ENCODE data around the gene PSMA1.

The PSMA1 gene

DNA sequence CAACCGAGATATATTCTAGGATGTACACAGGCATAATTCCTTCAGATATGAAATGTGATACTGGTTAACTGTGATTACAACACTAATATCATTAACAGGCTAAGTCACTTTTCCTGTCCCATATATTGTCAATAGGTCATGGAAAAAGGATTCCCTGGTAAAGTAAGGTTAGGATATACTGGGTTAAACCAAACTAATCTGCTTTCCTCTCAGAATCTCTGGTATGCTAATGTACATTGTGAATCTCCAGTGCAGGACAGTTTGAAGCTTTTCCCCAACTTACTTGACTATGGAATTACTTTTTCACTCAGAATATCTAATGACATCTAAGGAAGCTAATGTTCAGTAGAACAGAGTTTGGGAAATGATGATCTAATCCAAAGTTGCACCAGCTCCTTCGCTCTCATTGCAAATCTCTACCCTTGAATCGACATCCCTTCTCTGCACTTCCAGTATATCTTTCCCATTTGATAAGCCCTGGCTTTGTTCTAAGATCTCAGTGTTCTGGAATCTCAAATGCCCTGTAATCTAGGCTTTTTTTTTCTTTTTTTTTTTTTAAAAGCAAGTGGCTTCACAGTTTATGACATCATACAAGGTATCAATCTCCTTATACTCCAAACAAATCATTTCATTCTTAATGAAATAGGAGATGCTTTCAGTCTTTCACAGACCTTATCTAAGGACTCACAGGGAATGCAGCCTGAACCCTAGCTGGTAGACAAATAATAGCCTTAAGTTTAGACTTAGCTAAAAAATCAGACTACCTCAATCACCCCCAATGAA lies 64.3 kb downstream of the PSMA1 start:
- Histone ChIP-seq H3K79me2 (ENCODE audit: low read length) (no peaks in the 10 kb centered on the region), H3F3A (ENCODE audit: insufficient read depth, low read length) (peaks cover 3% of the 10 kb centered on the region), H3K36me3 (replicated peaks; ENCODE audit: insufficient read depth, low read length) (peaks cover 13% of the 10 kb centered on the region; the same call in 1 of the 2 replicates), H3K9me3 (replicated peaks; ENCODE audit: insufficient read depth, low read length) (no peaks in the 10 kb centered on the region), H4K20me1 (ENCODE audit: insufficient read depth, low read length) (no peaks in the 10 kb centered on the region), H3K9ac (ENCODE audit: low read length) (no peak overlapping the region), H3K27ac (ENCODE audit: low read length) (no peak overlapping the region), H3K27me3 (replicated peaks; ENCODE audit: insufficient read depth, low read length) (no peaks in the 10 kb centered on the region), H3K4me3 (ENCODE audit: low read length) (no peak overlapping the region), H3K9me2 (replicated peaks; ENCODE audit: insufficient read depth, low read length) (no peaks in the 10 kb centered on the region), H3K4me1 (ENCODE audit: low read length) (no peaks in the 10 kb centered on the region), H3K4me2 (ENCODE audit: low read depth, low read length) (no peak overlapping the region), H2AFZ (ENCODE audit: low read length) (no peak overlapping the region)
- TF ChIP-seq CTCF (IDR thresholded peaks at IDR 0.05; ENCODE audit: low read length) (no peak), EZH2 (optimal IDR thresholded peaks at IDR 0.05; ENCODE audit: low read depth, low read length) (no peak), EZH2phosphoT487 (IDR thresholded peaks at IDR 0.05; ENCODE audit: low read length) (no peak)
- no peak for DNase-seq
